ENCODE data around the gene ADAM12.

ADAM12 gene

GRCh38 chr10:126014309-126014708 is 374.0 kb downstream of the ADAM12 start:
- DNase-seq (ENCODE audit: low spot score), result no peak

- DNase-seq (ENCODE audit: low spot score), result no peak
These were observed 374.6 kb downstream of the ADAM12 start for GRCh38 chr10:126013489-126014281.

GRCh38 chr10:126012485-126012884 is 375.8 kb downstream of the ADAM12 start:
- DNase-seq (ENCODE audit: low spot score), result no peak

- DNase-seq (ENCODE audit: low spot score), result no peak
These were observed 376.3 kb downstream of the ADAM12 start for GRCh38 chr10:126011995-126012394.

- no peak for DNase-seq (ENCODE audit: low spot score)
These were observed 378.6 kb downstream of the ADAM12 start for GRCh38 chr10:126009650-126010049.

- DNase-seq (ENCODE audit: low spot score), result no peak
These were observed 381.4 kb downstream of the ADAM12 start for GRCh38 chr10:126006906-126007305.

GRCh38 chr10:126006264-126006663 is 382.0 kb downstream of the ADAM12 start:
- no peak for DNase-seq (ENCODE audit: low spot score)

- no peak for DNase-seq (ENCODE audit: low spot score)
These were observed 383.5 kb downstream of the ADAM12 start for GRCh38 chr10:126004752-126005151.

GRCh38 chr10:126001576-126001975 is 386.7 kb downstream of the ADAM12 start:
- DNase-seq (ENCODE audit: low spot score), result no peak

- no peak for DNase-seq (ENCODE audit: low spot score)
These were observed 388.6 kb downstream of the ADAM12 start for GRCh38 chr10:125999694-126000093.

- DNase-seq (ENCODE audit: low spot score), result no peak
These were observed 390.7 kb downstream of the ADAM12 start for GRCh38 chr10:125997586-125997985.

GRCh38 chr10:125995726-125996304 is 392.5 kb downstream of the ADAM12 start:
- DNase-seq (ENCODE audit: low spot score), result no peak

- DNase-seq (ENCODE audit: low spot score), result no peak
These were observed 393.7 kb downstream of the ADAM12 start for GRCh38 chr10:125994601-125995000.

GRCh38 chr10:125992254-125992653 is 396.0 kb downstream of the ADAM12 start:
- DNase-seq (ENCODE audit: low spot score), result no peak

- DNase-seq (ENCODE audit: low spot score), result no peak
These were observed 396.9 kb downstream of the ADAM12 start for GRCh38 chr10:125991392-125991791.

GRCh38 chr10:125990974-125991373 is 397.3 kb downstream of the ADAM12 start:
- DNase-seq (ENCODE audit: low spot score), result no peak

- no peak for DNase-seq (ENCODE audit: low spot score)
These were observed 398.5 kb downstream of the ADAM12 start for GRCh38 chr10:125989791-125990190.

GRCh38 chr10:125985557-125986240 is 402.6 kb downstream of the ADAM12 start:
- no peak for DNase-seq (ENCODE audit: low spot score)

GRCh38 chr10:125984865-125985495 is 403.3 kb downstream of the ADAM12 start:
- no peak for DNase-seq (ENCODE audit: low spot score)

- no peak for DNase-seq (ENCODE audit: low spot score)
These were observed 403.9 kb downstream of the ADAM12 start for GRCh38 chr10:125984346-125984745.

GRCh38 chr10:125983656-125984055 is 404.6 kb downstream of the ADAM12 start:
- DNase-seq (ENCODE audit: low spot score), result no peak

GRCh38 chr10:125983161-125983560 is 405.1 kb downstream of the ADAM12 start:
- no peak for DNase-seq (ENCODE audit: low spot score)
